Activated CD4-positive, alpha-beta T cell treated with anti-CD3 and anti-CD28 coated beads, Interleukin-10, Interleukin-2, amounts not matched to agents 100 ng/mL and 50 ng/mL, durations not matched to agents 16 hours and 8 hours (primary cell): ENCODE measurements around the gene SLC7A14.

ENCODE experiments used
- DNase-seq: peaks from one replicate; pipeline ENCODE4 v3.0.0-alpha.2; 2020

SLC7A14 gene

DNA sequence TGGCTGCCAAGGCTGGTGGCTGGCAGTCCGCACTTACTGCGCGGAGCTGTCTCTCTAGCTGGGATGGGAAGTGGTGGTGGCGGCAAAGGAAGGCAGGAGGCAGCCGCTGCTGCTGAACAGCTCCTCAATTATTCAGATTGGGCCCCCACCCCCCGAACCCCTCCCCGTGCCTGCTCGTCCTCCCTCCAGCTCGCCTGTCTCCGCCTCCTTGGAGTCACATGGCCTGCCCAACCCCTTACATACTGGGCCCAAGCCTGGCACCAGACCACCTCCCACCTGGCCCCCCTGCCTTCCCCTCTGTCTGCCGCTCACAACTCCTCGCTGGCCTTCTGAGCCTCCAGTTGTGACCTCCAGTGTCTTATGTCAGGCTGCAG is at the start of gene SLC7A14:
SLC7A14 (minus strand) TSS at position 139 of the 374 bp plus-strand sequence. CDS start 59,139 bp downstream, outside the sequence.
- no peak for DNase-seq

GRCh38 chr3:170635385-170635735 is 49.5 kb upstream of the SLC7A14 start:
- no peak for DNase-seq

DNA sequence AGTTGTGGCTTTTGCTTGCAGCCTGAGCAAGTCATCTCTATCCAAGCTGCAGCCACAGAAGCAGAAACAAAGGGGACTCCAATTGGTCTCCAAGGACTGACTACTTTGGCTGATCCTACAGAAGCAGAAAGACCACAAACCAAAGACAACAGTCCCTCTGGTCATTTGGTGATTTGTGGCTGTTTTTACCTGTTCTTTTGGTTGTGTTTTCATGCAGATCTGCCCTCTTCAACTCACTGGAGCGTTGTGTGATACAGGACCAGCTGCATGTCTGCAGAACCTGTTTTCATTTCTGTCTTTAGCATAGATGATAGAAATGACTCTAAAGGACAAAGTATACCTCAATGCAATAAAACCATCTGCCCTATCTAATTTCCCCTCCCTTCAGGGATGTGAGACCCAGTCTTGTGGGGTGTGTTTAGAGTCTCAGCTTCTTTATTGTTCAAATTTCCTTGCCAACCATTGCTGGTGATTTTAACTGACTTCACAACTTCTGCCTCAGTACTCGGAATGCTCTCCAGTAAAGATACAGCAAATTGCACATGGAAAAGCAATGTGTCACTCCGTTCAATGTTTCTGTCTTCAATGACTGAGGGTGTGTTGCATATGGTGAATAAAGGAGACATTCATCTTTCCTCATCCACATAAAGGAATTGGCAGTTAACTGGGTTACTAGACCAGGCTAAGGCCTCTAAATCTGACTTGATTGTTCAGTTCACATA is 48.9 kb upstream of the SLC7A14 start:
- DNase-seq: peak; percentile 65

DNA sequence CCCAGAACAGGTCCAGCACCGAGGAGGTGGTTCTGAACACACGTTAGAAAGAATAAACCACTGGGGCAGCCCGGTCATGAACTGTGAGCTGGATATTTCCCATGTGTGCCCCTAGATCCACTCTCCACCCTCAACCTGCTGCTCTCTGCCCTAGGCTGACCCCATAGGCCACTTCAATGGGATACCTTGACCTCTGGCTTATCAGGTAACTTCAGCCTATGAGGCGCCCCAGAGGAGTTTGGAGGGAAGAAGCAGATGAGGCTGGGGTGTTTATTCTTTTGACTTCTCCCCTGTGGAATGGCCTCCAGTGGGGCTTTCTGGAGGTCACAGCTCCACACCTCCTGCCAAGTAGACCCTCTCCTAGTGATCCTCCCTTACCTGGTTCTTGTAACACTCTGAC is 47.7 kb upstream of the SLC7A14 start:
- no peak for DNase-seq

DNA sequence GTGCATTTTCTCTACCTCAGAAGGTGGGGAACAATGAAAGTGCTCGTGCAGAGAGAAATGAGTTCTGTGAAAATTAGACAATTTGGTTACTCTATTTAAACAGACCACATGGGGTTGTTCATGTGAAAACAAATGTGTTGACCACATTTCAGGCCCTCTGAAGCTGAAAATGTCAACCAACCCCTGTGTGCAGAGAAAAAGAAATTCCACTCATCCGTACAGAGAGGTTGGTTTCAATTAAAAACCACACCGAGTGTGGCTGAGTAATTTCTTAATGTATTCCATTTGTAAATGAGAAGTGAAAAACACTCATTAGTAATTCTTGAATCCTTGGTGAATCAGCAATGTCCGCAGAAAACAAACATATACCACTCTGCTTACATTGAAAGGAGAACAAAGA is 46.9 kb upstream of the SLC7A14 start:
- peak; percentile 73 for DNase-seq

GRCh38 chr3:170631755-170632488 is 46.0 kb upstream of the SLC7A14 start:
- no peak for DNase-seq

DNA sequence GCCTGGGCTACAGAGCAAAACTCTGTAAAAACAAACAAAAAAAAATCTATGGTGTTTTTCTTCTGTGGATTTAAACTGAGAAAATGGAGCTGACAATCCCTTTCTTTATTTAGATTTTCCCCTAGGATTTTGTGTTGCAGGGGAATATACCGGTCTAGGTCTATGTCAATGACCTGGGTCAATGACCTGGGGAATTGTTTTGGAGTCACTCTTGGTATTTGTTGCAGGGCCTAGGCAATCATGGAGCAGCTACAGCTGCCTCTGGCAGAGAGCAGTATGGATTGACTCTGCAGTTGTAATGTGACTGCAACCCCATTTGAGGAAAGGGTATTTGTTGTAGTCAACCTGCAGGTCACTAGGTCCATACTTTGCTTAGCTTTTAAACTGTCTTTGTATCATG is 37.6 kb upstream of the SLC7A14 start:
- DNase-seq: no peak

DNA sequence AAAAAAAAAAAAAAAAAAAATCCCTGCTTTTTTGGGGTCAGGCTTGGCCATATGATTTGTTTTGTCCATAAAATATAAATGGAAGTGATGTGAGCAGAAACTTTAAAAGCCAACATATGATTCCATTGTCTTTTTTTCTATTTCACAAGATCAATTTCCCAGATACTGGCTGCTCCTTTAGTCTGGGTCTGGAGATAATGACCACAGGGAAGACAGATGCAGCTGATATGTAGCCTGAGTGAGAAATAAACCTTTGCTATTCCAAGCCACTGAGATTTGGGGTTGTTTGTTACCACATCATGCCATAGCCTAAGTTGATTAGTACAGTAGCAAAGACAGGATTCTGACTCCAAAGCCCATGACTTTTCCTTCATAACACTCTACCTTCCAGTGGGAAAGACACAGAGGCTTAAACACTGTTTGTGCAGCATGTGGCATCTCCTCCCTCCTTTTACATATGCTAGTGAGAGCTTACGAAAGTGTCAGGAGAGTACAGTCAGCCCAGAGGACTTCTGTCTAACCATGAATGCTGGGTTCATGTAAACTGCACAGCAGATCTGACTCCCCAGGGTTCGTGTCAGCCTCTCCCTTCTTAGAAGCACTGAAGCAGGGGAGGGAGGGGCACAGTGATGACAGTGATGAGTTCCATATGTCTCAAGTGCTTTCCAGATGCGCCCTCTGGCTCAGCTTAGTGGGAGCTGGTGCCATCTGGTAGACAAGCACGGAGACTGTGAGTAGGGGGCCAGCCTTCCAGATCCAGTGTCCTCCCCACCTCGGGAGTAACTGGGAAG is 36.7 kb upstream of the SLC7A14 start:
- no peak for DNase-seq

GRCh38 chr3:170621256-170621655 is 35.4 kb upstream of the SLC7A14 start:
- DNase-seq: no peak

DNA sequence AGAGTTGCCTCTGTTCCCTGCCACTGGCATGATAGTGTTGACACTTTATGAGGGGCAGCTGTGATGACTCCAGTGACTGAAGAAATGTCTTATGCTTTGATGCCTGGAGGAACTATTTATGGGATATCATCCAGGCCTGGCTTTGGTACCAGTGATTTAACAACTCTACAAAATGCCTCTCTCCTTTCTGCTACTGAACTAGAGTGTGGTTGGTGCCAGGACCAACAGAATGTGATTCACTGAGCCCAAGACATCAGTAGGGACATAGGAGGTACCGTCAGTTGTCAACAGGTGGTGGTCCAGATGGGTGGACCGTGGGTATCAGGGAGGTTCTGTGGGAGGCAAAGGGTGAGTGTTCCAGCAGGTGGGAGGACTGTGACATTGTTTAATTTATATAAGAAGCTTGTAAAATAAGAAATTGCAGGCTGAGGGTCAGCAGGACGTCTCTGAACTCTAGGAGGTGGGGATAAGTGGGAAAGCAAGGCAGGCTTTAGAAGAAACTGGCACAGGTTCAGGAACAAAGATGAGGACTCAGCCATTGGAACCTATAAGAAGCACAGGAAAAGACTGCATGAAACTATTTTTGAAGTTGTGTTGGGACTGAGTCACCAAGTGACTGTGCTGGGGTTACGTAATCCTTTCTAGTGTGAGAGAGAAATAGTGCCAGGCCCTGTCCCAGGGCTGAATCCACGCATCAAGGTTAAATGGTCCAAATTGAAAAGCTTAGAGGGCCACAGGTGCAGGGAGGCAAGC is 28.5 kb upstream of the SLC7A14 start:
- DNase-seq: peak; percentile 2

GRCh38 chr3:170611751-170612150 is 25.9 kb upstream of the SLC7A14 start:
- DNase-seq: no peak

DNA sequence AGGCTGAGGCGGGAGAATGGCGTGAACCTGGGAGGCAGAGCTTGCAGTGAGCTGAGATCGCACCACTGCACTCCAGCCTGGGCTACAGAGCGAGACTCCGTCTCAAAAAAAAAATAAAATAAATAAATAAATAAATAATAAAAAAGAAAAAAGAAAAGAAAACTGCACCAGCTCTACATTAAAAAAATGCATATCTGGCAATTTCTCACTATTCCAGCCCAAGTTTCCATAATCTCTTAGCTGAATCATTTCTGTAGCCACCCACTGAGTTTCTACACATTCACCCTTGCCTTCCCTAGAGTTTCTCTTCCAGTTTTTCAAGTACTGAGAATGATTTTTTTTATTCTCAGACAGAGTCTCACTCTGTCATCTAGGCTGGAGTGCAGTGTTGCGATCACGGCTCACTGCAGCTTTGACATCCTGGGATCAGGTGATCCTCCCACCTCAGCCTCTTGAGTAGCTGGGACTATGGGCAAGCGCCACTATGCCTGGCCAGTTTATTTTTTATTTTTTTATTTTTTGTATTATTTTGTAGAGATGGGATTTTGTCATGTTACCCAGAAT is 24.5 kb upstream of the SLC7A14 start:
- DNase-seq: no peak

- no peak for DNase-seq
These were observed 22.6 kb upstream of the SLC7A14 start for GRCh38 chr3:170608475-170608874.

DNA sequence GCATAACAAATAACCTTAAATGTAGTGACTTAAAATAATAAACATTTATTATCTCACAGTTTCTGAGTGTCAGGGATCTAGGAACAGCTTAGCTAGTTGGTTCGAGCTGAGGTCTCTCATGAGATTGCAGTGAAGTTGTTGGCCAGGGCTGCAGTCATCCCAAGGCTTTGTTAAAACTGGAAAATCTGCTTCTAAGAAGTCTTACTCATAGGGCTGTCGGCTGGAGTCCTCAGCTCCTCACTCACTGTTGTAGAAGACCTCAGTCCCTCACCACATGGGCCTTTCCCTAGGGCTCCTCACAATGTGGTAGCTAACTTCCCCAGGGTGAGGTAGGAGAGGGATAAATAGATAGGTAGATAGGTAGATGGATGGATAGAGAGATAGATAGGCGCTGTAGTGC is 20.8 kb upstream of the SLC7A14 start:
- no peak for DNase-seq

- DNase-seq: no peak
These were observed 19.6 kb upstream of the SLC7A14 start for GRCh38 chr3:170605490-170605889.

DNA sequence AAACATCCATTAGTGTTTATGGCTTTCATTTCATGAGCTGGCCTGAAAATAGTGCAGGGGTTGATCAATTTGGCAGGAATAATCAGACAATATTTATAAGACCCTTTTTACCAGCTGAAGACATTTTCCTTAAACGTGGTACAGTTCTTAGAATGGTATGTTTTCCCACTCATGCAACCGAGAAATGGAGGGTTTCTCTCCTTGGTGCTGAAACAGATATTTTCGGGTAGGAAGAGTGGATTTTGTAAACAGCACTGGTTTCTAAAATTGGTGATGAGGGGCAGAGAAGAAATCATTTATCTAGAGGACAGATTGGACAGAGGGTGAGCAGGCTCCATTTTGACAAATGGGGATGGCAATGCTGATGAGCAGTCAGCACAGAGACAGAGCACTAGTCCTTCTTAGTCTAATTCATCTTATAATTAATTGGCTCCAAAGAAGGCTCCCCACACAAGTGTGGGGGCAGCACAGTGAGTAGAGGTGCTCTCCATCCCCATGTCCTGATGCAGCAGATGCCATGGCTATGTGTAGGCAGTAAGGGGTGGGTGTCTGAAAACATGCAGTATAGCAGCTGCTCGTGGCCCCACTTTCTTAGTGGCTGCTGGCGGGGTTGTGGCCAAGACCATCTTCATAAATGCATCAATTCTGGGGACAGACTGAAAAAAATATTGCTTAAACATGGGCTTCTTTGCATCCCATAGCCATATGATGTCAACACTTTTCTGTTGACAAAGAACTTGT is 18.1 kb upstream of the SLC7A14 start:
- DNase-seq: no peak

DNA sequence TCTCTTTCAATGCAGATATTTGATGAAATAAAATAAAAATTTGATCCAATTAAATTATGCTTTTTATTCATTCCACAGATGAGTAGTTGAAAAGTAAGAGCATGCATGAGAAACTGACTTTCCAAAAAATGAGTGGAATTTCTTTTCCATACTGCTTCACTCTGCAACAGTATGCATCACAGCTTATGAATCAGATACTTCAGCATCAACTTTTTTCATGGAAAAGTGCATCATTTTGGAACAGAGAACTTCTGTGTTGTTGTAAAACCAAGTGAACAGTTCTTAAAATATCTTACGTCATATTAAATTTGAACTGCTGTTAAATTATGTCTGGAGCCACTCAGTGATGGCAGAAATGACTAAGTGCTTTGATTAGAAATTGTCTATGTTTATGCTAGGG is 16.7 kb upstream of the SLC7A14 start:
- DNase-seq: no peak

- no peak for DNase-seq
These were observed 14.2 kb upstream of the SLC7A14 start for GRCh38 chr3:170600005-170600624.

- DNase-seq: no peak
These were observed 13.2 kb upstream of the SLC7A14 start for GRCh38 chr3:170599091-170599490.

DNA sequence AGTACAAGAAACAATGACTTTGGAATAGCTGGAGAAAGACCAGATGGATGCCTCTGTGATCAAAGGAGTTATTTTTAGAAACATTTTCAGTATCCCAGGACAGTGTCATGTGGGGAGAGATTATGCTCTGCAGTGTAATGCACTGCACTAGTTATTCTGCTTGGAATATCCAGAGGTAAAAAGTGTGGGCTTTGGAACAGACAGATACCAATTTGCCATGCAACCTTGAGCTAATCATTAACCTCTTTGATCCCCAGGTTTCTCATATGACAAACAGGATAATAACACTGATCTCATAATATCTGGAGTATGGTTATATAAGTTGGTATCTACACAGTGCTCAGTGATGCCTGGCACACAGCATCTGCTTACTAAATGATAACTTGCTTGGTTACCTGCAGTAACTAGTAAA is 12.2 kb upstream of the SLC7A14 start:
- no peak for DNase-seq

DNA sequence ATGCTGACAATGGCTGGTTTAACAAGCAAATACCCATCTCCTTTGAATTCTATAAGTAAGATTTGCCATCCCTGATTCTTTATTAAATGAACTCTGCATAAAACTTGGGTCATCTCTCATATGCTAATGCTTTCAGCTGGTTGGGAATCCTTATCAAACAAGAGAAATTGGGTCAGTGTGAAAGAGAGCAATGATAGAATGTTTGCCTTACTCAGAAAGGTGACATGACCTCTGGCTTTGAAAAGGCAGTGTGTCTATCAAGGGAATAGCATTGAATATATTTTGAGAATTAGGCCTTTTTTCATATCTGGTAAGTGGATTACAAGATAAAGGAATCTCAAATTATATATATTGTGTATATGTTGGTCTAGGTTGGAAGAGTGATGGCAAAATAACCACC is 8.7 kb upstream of the SLC7A14 start:
- no peak for DNase-seq

- no peak for DNase-seq
These were observed 7.8 kb upstream of the SLC7A14 start for GRCh38 chr3:170593634-170594033.
